GM12891 (cell line): ENCODE measurements around the gene MMP1.

Experiments
- PAX5 ChIP-seq: IDR thresholded peaks from 2 replicates; pipeline ENCODE4 v1.6.1; 2011; ENCODE audit warnings: low read length, moderate library complexity, mild to moderate bottlenecking; ENCODE audit not compliant: insufficient read depth, severe bottlenecking
- POLR2A ChIP-seq: IDR thresholded peaks from 2 replicates; pipeline ENCODE4 v1.6.1; 2011; ENCODE audit warnings: low read depth, low read length, control low read depth
- POLR2AphosphoS5 ChIP-seq: IDR thresholded peaks from 2 replicates; pipeline ENCODE4 v1.6.1; 2011; ENCODE audit warnings: low read depth, low read length, control low read depth
- SPI1 ChIP-seq: IDR thresholded peaks from 2 replicates; pipeline ENCODE4 v1.6.1; 2011; ENCODE audit warnings: low read depth, low read length, control low read depth
- TAF1 ChIP-seq: IDR thresholded peaks from 2 replicates; pipeline ENCODE4 v1.6.1; 2011; ENCODE audit warnings: low read depth, low read length, control low read depth

DNA sequence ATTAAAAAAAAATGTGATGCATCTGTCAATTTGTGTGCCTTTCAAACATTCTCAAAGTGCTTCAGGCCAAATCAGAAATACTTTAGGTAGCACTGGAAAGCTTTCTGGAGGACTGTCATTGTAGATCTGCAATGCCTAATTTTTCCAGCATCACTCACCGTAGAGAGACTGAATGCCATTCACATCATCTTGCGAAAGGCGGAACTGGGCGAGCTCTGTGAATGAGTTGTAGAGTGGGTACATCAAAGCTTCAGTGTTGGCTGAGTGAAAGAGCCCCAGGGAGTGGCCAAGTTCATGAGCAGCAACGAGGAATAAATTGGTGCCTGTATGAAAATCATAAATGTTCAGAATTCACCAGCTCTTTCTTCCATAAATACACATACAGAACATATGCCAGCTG is 21.5 kb downstream of the MMP1 start:
- no peak for TF ChIP-seq POLR2AphosphoS5
- no peak for TF ChIP-seq POLR2A
- TF ChIP-seq PAX5: no peak
- TF ChIP-seq SPI1: no peak
- TF ChIP-seq TAF1: no peak
